Liver (tissue), 3 donors: ENCODE measurements around the gene MARCHF3.

Source experiments
- JUND ChIP-seq, 2 donors: IDR thresholded peaks; 2 replicates each; pipeline ENCODE4 v1.6.1; 2016; ENCODE audit warnings: antibody characterized with exemption in 2 of 2
- RAD21 ChIP-seq, 2 donors: IDR thresholded peaks; 2 replicates each; pipeline ENCODE4 v1.6.1; 2016; ENCODE audit warnings: antibody characterized with exemption in 2 of 2, mild to moderate bottlenecking in 2 of 2
- RXRA ChIP-seq, 2 donors: IDR thresholded peaks; 2 replicates each; pipeline ENCODE4 v1.6.1; 2017 to 2018; ENCODE audit warnings: antibody characterized with exemption in 2 of 2, mild to moderate bottlenecking in 1 of 2
- SP1 ChIP-seq: IDR thresholded peaks from 2 replicates; pipeline ENCODE4 v1.6.1; 2018; ENCODE audit warnings: antibody characterized with exemption, mild to moderate bottlenecking
- TF ChIP-seq, protein P1 (sequence below): IDR thresholded peaks from 2 replicates; pipeline ENCODE4 v1.6.1; 2016; ENCODE audit warnings: antibody characterized with exemption
- TF ChIP-seq, protein P2 (sequence below): IDR thresholded peaks from 2 replicates; pipeline ENCODE4 v1.6.1; 2016; ENCODE audit warnings: antibody characterized with exemption
- TF ChIP-seq, protein P3 (sequence below): fragments of 150-350 bp; IDR thresholded peaks from 2 replicates; pipeline ENCODE4 v1.5.1; 2017; ENCODE audit warnings: improper control_type of control experiment, low read depth, low read length; ENCODE audit not compliant: missing input control
- TF ChIP-seq, protein P4 (sequence below): IDR thresholded peaks from 2 replicates; pipeline ENCODE4 v1.6.1; 2016; ENCODE audit warnings: antibody characterized with exemption
- TF ChIP-seq, protein P5 (sequence below): IDR thresholded peaks from 2 replicates; pipeline ENCODE4 v1.6.1; 2016; ENCODE audit warnings: antibody characterized with exemption, mild to moderate bottlenecking
- donor health status: healthy.
- donor health status: healthy.

DNA sequence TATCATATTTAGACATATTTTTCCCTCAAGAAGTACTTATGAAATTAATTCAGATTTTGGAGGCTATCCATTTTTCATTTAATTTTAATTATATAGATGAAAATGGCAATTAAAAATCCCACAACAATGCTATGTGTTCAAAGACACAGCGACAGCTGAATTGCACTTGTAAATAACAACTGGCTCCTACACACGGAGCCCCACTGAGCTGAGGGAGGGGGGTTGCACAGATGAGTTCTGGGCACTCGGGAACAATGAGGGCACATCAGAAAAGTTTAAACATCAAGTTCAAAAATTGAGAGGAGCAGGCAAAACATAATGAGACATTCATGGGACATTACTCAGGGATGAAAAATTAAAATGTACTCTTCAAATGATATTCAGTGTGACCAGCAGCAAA is 104.9 kb downstream of the MARCHF3 start:
- TF ChIP-seq, protein P1, sequence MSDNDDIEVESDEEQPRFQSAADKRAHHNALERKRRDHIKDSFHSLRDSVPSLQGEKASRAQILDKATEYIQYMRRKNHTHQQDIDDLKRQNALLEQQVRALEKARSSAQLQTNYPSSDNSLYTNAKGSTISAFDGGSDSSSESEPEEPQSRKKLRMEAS: no peak
- TF ChIP-seq, protein P2, sequence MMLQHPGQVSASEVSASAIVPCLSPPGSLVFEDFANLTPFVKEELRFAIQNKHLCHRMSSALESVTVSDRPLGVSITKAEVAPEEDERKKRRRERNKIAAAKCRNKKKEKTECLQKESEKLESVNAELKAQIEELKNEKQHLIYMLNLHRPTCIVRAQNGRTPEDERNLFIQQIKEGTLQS: no peak
- TF ChIP-seq, protein P3, sequence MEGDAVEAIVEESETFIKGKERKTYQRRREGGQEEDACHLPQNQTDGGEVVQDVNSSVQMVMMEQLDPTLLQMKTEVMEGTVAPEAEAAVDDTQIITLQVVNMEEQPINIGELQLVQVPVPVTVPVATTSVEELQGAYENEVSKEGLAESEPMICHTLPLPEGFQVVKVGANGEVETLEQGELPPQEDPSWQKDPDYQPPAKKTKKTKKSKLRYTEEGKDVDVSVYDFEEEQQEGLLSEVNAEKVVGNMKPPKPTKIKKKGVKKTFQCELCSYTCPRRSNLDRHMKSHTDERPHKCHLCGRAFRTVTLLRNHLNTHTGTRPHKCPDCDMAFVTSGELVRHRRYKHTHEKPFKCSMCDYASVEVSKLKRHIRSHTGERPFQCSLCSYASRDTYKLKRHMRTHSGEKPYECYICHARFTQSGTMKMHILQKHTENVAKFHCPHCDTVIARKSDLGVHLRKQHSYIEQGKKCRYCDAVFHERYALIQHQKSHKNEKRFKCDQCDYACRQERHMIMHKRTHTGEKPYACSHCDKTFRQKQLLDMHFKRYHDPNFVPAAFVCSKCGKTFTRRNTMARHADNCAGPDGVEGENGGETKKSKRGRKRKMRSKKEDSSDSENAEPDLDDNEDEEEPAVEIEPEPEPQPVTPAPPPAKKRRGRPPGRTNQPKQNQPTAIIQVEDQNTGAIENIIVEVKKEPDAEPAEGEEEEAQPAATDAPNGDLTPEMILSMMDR: no peak
- no peak for TF ChIP-seq RXRA (IDR thresholded peaks at IDR 0.05)
- no peak for TF ChIP-seq JUND (IDR thresholded peaks at IDR 0.05)
- TF ChIP-seq, protein P4, sequence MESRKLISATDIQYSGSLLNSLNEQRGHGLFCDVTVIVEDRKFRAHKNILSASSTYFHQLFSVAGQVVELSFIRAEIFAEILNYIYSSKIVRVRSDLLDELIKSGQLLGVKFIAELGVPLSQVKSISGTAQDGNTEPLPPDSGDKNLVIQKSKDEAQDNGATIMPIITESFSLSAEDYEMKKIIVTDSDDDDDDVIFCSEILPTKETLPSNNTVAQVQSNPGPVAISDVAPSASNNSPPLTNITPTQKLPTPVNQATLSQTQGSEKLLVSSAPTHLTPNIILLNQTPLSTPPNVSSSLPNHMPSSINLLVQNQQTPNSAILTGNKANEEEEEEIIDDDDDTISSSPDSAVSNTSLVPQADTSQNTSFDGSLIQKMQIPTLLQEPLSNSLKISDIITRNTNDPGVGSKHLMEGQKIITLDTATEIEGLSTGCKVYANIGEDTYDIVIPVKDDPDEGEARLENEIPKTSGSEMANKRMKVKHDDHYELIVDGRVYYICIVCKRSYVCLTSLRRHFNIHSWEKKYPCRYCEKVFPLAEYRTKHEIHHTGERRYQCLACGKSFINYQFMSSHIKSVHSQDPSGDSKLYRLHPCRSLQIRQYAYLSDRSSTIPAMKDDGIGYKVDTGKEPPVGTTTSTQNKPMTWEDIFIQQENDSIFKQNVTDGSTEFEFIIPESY: no peak
- no peak for TF ChIP-seq RAD21 (IDR thresholded peaks at IDR 0.05)
- TF ChIP-seq, protein P5, sequence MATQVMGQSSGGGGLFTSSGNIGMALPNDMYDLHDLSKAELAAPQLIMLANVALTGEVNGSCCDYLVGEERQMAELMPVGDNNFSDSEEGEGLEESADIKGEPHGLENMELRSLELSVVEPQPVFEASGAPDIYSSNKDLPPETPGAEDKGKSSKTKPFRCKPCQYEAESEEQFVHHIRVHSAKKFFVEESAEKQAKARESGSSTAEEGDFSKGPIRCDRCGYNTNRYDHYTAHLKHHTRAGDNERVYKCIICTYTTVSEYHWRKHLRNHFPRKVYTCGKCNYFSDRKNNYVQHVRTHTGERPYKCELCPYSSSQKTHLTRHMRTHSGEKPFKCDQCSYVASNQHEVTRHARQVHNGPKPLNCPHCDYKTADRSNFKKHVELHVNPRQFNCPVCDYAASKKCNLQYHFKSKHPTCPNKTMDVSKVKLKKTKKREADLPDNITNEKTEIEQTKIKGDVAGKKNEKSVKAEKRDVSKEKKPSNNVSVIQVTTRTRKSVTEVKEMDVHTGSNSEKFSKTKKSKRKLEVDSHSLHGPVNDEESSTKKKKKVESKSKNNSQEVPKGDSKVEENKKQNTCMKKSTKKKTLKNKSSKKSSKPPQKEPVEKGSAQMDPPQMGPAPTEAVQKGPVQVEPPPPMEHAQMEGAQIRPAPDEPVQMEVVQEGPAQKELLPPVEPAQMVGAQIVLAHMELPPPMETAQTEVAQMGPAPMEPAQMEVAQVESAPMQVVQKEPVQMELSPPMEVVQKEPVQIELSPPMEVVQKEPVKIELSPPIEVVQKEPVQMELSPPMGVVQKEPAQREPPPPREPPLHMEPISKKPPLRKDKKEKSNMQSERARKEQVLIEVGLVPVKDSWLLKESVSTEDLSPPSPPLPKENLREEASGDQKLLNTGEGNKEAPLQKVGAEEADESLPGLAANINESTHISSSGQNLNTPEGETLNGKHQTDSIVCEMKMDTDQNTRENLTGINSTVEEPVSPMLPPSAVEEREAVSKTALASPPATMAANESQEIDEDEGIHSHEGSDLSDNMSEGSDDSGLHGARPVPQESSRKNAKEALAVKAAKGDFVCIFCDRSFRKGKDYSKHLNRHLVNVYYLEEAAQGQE: no peak
- no peak for TF ChIP-seq SP1
